ES-I3 (cell line): Measurements from ENCODE around the gene MORF4L1.

Experiments used
- H3K36me3 ChIP-seq: 2 replicates; pipeline ENCODE4 v1.6.1; 2013; ENCODE audit warnings: mild to moderate bottlenecking, low read length, control low read depth, moderate library complexity; ENCODE audit not compliant: insufficient read depth
- H3K4me1 ChIP-seq: 2 replicates; pipeline ENCODE4 v1.6.1; 2013; ENCODE audit warnings: mild to moderate bottlenecking, control low read depth, low read length; ENCODE audit not compliant: insufficient read depth
- H3K9ac ChIP-seq: 2 replicates; pipeline ENCODE4 v1.6.1; 2013; ENCODE audit warnings: low read depth, mild to moderate bottlenecking, low read length, moderate library complexity
- H3K9me3 ChIP-seq: 2 replicates; pipeline ENCODE4 v1.6.1; 2013; ENCODE audit warnings: mild to moderate bottlenecking, low read length, moderate library complexity; ENCODE audit not compliant: control insufficient read depth, insufficient read depth

The MORF4L1 gene

GRCh38 chr15:78931439-78932257, 59.0 kb downstream of the MORF4L1 start:
- Histone ChIP-seq H3K4me1 (no peaks in the 10 kb centered on the region), H3K36me3 (no peaks in the 10 kb centered on the region), H3K9ac (no peak overlapping the region), H3K9me3 (no peaks in the 10 kb centered on the region)

GRCh38 chr15:78932258-78932808, 59.6 kb downstream of the MORF4L1 start:
- Histone ChIP-seq H3K9me3 (no peaks in the 10 kb centered on the region), H3K4me1 (no peaks in the 10 kb centered on the region), H3K9ac (no peak overlapping the region), H3K36me3 (no peaks in the 10 kb centered on the region)

GRCh38 chr15:78933187-78933822, 60.6 kb downstream of the MORF4L1 start:
- Histone ChIP-seq H3K36me3 (no peaks in the 10 kb centered on the region), H3K9ac (no peak overlapping the region), H3K4me1 (no peaks in the 10 kb centered on the region), H3K9me3 (no peaks in the 10 kb centered on the region)

GRCh38 chr15:78933823-78934654, 61.3 kb downstream of the MORF4L1 start:
- Histone ChIP-seq H3K9me3 (no peaks in the 10 kb centered on the region), H3K4me1 (no peaks in the 10 kb centered on the region), H3K9ac (no peak overlapping the region), H3K36me3 (no peaks in the 10 kb centered on the region)

- H3K4me1 ChIP-seq: no peaks in the 10 kb centered on the region
- H3K9me3 ChIP-seq: no peaks in the 10 kb centered on the region
- H3K36me3 ChIP-seq: no peaks in the 10 kb centered on the region
- H3K9ac ChIP-seq: no peak overlapping the region
Measured at GRCh38 chr15:78934655-78935023, 61.9 kb downstream of the MORF4L1 start.

- Histone ChIP-seq H3K9me3 (no peaks in the 10 kb centered on the region), H3K36me3 (no peaks in the 10 kb centered on the region), H3K9ac (no peak overlapping the region), H3K4me1 (no peaks in the 10 kb centered on the region)
Measured at GRCh38 chr15:78937132-78937739, 64.5 kb downstream of the MORF4L1 start.

GRCh38 chr15:78938658-78939488, 66.2 kb downstream of the MORF4L1 start:
- Histone ChIP-seq H3K36me3 (no peaks in the 10 kb centered on the region), H3K9ac (no peak overlapping the region), H3K9me3 (no peaks in the 10 kb centered on the region), H3K4me1 (no peaks in the 10 kb centered on the region)

- Histone ChIP-seq H3K4me1 (no peaks in the 10 kb centered on the region), H3K9ac (no peak overlapping the region), H3K9me3 (no peaks in the 10 kb centered on the region), H3K36me3 (no peaks in the 10 kb centered on the region)
Measured at GRCh38 chr15:78942741-78943140, 70.1 kb downstream of the MORF4L1 start.

- no peaks in the 10 kb centered on the region for H3K9me3 ChIP-seq
- H3K9ac ChIP-seq: no peak overlapping the region
- no peaks in the 10 kb centered on the region for H3K36me3 ChIP-seq
- H3K4me1 ChIP-seq: no peaks in the 10 kb centered on the region
Measured at GRCh38 chr15:78943692-78944091, 71.0 kb downstream of the MORF4L1 start.

GRCh38 chr15:78944202-78944625, 71.5 kb downstream of the MORF4L1 start:
- Histone ChIP-seq H3K9me3 (no peaks in the 10 kb centered on the region), H3K4me1 (no peaks in the 10 kb centered on the region), H3K9ac (peak overlapping the region; percentile 71; the same call in 1 of the 2 replicates), H3K36me3 (no peaks in the 10 kb centered on the region)

- no peaks in the 10 kb centered on the region for H3K4me1 ChIP-seq
- H3K36me3 ChIP-seq: no peaks in the 10 kb centered on the region
- H3K9ac ChIP-seq: peak within 1 kb of the TSS; percentile 71; the same call in 1 of the 2 replicates
Measured at GRCh38 chr15:78944669-78945407, 72.1 kb downstream of the MORF4L1 start, which contains the start of gene CTSH. Gene CTSH, minus strand, starts transcription at chr15:78945046. Its CDS starts 65 bp downstream, at chr15:78944981.

GRCh38 chr15:78946493-78946892, 73.8 kb downstream of the MORF4L1 start:
- no peak overlapping the region for H3K9ac ChIP-seq
- H3K4me1 ChIP-seq: peaks cover 8% of the 10 kb centered on the region
- no peaks in the 10 kb centered on the region for H3K9me3 ChIP-seq
- no peaks in the 10 kb centered on the region for H3K36me3 ChIP-seq

More at GRCh38 chr15:78944669-78945407, 72.1 kb downstream of the MORF4L1 start, which contains the start of gene CTSH:
- no peaks in the 10 kb centered on the region for H3K9me3 ChIP-seq

- no peaks in the 10 kb centered on the region for H3K36me3 ChIP-seq
- no peak overlapping the region for H3K9ac ChIP-seq
- no peaks in the 10 kb centered on the region for H3K9me3 ChIP-seq
- peaks cover 18% of the 10 kb centered on the region for H3K4me1 ChIP-seq
Measured at GRCh38 chr15:78947506-78947905, 74.8 kb downstream of the MORF4L1 start.
